ENCODE results near the gene DCAF17.
"Not testable (repeated sequence)": the region's sequence is repeated elsewhere in the genome, so short reads cannot be mapped to it uniquely, and the experiment has no call there.

DCAF17 gene

GRCh38 chr2:171515672-171516298, 81.8 kb downstream of the DCAF17 start:
- DNase-seq, result no peak

GRCh38 chr2:171516793-171517192, 82.8 kb downstream of the DCAF17 start:
- DNase-seq, result no peak

GRCh38 chr2:171520471-171520870, 86.4 kb downstream of the DCAF17 start:
- no peak for DNase-seq

- DNase-seq, result peak; percentile 33
Observed at GRCh38 chr2:171521361-171522051, 87.5 kb downstream of the DCAF17 start.

- DNase-seq, result peak; percentile 90
Observed at GRCh38 chr2:171522052-171522787, 88.2 kb downstream of the DCAF17 start, which contains the start of gene CYBRD1. TSS of gene CYBRD1 (plus strand) at chr2:171522474. CDS start at chr2:171522546, 72 bp downstream.

GRCh38 chr2:171522788-171523087, 88.7 kb downstream of the DCAF17 start:
- DNase-seq, result peak; percentile 42

GRCh38 chr2:171523088-171524017, 89.3 kb downstream of the DCAF17 start:
- DNase-seq, result peak; percentile 87

GRCh38 chr2:171524018-171524401, 90.0 kb downstream of the DCAF17 start:
- DNase-seq, result no peak

- no peak for DNase-seq
Observed at GRCh38 chr2:171529914-171530313, 95.9 kb downstream of the DCAF17 start.

- DNase-seq, result no peak
Observed at GRCh38 chr2:171530378-171530777, 96.4 kb downstream of the DCAF17 start.

- not testable (repeated sequence) for DNase-seq
Observed at GRCh38 chr2:171530859-171531258, 96.8 kb downstream of the DCAF17 start.

- no peak for DNase-seq
Observed at GRCh38 chr2:171531291-171531690, 97.3 kb downstream of the DCAF17 start.

GRCh38 chr2:171531836-171532450, 97.9 kb downstream of the DCAF17 start:
- no peak for DNase-seq

- no peak for DNase-seq
Observed at GRCh38 chr2:171533331-171533730, 99.3 kb downstream of the DCAF17 start.

All from midbrain (tissue), 1 donor.